Measurements from ENCODE around the gene DUOX2. TPM values are rescaled to one million over a fixed set of nuclear protein-coding genes. Genes with fewer than 3 reads are reported as not detected.

Gene DUOX2
- total and polyA plus RNA-seq, 4 donors = 0.06 to 0.08 TPM; not detected in 2

DNA sequence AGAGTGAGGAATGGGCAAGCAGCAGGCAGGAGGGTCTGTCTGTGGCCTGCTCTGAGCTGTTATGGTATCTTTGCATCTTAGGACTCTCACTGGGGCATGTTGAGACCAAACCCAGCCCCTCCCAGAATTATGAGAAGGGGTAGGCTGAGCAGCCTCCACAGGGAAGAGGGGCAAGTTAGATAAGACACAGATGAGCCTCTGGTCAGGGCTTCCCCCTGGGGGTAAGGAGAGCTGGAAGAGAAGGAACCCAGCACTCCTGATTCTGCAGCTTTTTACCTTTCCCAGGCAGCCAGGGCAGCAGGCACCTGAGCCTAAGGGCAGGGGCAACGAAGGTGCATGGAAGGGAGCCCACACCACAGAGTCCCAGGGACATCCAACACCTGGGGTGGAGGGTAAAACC is 35.1 kb upstream of the DUOX2 start (continued):
- TF ChIP-seq, protein P1, sequence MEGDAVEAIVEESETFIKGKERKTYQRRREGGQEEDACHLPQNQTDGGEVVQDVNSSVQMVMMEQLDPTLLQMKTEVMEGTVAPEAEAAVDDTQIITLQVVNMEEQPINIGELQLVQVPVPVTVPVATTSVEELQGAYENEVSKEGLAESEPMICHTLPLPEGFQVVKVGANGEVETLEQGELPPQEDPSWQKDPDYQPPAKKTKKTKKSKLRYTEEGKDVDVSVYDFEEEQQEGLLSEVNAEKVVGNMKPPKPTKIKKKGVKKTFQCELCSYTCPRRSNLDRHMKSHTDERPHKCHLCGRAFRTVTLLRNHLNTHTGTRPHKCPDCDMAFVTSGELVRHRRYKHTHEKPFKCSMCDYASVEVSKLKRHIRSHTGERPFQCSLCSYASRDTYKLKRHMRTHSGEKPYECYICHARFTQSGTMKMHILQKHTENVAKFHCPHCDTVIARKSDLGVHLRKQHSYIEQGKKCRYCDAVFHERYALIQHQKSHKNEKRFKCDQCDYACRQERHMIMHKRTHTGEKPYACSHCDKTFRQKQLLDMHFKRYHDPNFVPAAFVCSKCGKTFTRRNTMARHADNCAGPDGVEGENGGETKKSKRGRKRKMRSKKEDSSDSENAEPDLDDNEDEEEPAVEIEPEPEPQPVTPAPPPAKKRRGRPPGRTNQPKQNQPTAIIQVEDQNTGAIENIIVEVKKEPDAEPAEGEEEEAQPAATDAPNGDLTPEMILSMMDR (IDR thresholded peaks at IDR 0.05; ENCODE audit: low read depth, low read length, missing input control) = no peak
- TF ChIP-seq SP1 (IDR thresholded peaks at IDR 0.05) = no peak
- TF ChIP-seq RXRA (IDR thresholded peaks at IDR 0.05) = no peak

DNA sequence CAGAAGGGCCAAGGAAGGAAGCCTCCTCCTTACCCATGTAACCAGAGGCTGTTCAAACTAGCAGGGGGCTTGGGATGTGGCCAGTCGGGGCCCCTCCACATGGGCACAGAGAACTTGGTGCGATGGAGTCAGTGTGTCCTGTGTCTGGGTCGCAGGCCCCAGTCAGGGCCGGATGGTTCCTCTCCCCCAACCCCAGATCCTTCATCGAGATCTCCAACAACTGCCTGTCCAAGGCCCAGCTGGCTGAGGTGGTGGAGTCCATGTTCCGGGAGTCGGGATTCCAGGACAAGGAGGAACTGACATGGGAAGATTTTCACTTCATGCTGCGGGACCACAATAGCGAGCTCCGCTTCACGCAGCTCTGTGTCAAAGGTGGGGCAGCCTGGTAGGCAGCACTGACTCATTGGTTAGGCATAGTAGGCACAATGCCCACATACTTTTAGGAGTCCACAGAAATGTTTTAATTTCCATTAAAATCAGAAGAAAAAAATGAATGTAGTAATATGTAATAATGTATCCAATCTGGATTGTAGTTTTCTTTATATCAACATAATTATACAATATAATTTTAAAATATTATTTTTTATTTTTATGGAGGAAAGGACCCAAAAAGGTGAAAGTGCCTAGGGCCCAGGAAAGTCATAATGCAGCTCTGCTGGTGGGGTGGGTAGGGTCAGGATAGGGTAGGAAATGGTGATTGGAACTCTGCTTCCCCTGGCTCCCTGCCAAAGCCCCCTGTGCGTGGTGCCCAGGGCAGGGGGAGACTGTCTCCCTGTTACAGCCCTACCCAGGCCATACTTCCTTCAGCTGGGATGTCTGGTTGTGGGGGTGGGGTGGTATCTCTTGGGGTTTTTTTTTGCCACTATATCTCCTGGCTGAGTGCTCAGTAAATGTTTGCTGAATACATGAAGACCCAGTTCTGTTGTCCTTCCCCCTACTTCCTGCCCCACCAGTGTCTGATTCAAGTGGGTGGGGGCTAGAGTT is 34.4 kb upstream of the DUOX2 start:
- TF ChIP-seq NR2F2 (IDR thresholded peaks at IDR 0.05) = no peak
- TF ChIP-seq RAD21 (IDR thresholded peaks at IDR 0.05) = no peak
- TF ChIP-seq, protein P2, sequence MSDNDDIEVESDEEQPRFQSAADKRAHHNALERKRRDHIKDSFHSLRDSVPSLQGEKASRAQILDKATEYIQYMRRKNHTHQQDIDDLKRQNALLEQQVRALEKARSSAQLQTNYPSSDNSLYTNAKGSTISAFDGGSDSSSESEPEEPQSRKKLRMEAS (IDR thresholded peaks at IDR 0.05) = no peak
- TF ChIP-seq HNF4G (IDR thresholded peaks at IDR 0.05) = no peak
- TF ChIP-seq, protein P3, sequence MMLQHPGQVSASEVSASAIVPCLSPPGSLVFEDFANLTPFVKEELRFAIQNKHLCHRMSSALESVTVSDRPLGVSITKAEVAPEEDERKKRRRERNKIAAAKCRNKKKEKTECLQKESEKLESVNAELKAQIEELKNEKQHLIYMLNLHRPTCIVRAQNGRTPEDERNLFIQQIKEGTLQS (IDR thresholded peaks at IDR 0.05) = no peak
- TF ChIP-seq EGR1 (IDR thresholded peaks at IDR 0.05; ENCODE audit: low read depth in 2 of 2) = no peak
- TF ChIP-seq TAF1 (conservative IDR thresholded peaks at IDR 0.05) = no peak
- no peak for TF ChIP-seq JUND (IDR thresholded peaks at IDR 0.05)
- no peak for TF ChIP-seq HNF4A (conservative IDR thresholded peaks at IDR 0.05)
- TF ChIP-seq, protein P4, sequence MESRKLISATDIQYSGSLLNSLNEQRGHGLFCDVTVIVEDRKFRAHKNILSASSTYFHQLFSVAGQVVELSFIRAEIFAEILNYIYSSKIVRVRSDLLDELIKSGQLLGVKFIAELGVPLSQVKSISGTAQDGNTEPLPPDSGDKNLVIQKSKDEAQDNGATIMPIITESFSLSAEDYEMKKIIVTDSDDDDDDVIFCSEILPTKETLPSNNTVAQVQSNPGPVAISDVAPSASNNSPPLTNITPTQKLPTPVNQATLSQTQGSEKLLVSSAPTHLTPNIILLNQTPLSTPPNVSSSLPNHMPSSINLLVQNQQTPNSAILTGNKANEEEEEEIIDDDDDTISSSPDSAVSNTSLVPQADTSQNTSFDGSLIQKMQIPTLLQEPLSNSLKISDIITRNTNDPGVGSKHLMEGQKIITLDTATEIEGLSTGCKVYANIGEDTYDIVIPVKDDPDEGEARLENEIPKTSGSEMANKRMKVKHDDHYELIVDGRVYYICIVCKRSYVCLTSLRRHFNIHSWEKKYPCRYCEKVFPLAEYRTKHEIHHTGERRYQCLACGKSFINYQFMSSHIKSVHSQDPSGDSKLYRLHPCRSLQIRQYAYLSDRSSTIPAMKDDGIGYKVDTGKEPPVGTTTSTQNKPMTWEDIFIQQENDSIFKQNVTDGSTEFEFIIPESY (IDR thresholded peaks at IDR 0.05) = no peak
- TF ChIP-seq, protein P1 (IDR thresholded peaks at IDR 0.05; ENCODE audit: low read depth, low read length, missing input control) = no peak
- TF ChIP-seq YY1 (IDR thresholded peaks at IDR 0.05) = no peak
- Histone ChIP-seq H3K27me3 (ENCODE audit: control insufficient read depth in 4 of 4, insufficient read depth in 4 of 4, low read length in 3 of 4) (no peaks in the 10 kb centered on the region), H3K9me3 (ENCODE audit: control insufficient read depth in 4 of 4, low read length in 3 of 4) (no peaks in the 10 kb centered on the region), H3K4me1 (ENCODE audit: control insufficient read depth in 4 of 4, insufficient read depth in 4 of 4, low read length in 3 of 4) (no peaks in the 10 kb centered on the region), H3K4me3 (ENCODE audit: low read depth in 1 of 3, low read length in 3 of 3) (no peak overlapping the region), H3K9ac (ENCODE audit: low read depth in 1 of 2, low read length in 2 of 2) (no peak overlapping the region), H3K36me3 (ENCODE audit: control insufficient read depth in 4 of 4, insufficient read depth in 3 of 4, low read depth in 1 of 4, low read length in 3 of 4) (no peaks in the 10 kb centered on the region), H3K27ac (ENCODE audit: low read depth in 1 of 2, low read length in 2 of 2) (no peak overlapping the region)
- DNase-seq (ENCODE audit: low spot score) = no peak
- WGBS = 87% methylated on average over 12 of the region's 12 CpGs
